Measurements from ENCODE around the gene DDX10. TPM values are rescaled to one million over a fixed set of nuclear protein-coding genes. Genes with fewer than 3 reads are reported as not detected.
"Not testable (repeated sequence)": the region's sequence is repeated elsewhere in the genome, so short reads cannot be mapped to it uniquely, and the experiment has no call there.

DDX10 gene
- total RNA-seq, 1 donor from 2014 or later, result 27.7 TPM

DNA sequence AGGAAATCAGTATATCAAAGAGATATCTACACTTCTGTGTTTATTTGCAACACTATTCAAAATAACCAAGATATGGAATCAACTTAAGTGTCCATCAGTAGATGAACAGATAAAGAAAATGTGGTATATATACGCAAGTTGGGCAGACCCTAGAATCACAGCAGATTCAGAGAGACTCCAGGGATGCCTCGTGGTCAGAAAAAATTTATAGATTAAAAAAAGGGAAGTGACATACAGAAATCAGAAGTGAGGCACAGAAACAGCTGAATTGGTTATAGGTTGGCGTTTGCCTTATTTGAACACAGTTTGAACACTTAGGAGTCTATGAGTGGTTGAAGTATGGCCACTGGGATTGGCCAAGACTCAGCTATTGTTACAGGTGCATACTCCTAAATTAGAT, 10.8 kb upstream of the DDX10 start:
- not testable (repeated sequence) for DNase-seq (ENCODE audit: low spot score)

DNA sequence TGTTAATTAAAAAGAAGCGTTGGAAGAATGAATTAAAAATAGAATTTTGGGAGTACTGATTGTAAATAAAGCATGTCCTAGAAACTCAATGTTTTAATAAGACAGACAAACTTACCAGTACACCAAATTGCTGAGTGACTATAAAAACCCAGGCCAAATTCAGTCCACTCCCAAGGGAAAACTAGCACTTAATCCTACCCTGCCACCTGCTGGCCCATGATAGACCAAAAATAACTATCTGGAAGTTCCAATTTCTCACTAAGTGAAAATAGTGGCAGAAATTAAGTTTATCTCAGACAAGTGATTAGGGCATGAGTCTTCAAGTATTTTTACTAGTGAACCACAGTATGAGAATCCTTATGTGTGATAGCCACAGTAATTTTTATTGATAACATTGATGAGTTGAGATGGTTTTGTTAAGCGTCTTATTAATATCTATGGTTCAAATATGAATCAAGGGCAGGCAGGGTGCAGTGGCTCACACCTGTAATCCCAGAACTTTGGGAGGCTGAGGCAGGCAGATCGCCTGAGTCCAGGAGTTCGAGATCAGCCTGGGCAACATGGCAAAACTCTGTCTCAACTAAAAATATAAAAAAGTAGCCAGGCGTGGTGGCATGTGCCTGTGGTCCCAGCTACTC, 9.8 kb upstream of the DDX10 start:
- DNase-seq (ENCODE audit: low spot score), result no peak

DNA sequence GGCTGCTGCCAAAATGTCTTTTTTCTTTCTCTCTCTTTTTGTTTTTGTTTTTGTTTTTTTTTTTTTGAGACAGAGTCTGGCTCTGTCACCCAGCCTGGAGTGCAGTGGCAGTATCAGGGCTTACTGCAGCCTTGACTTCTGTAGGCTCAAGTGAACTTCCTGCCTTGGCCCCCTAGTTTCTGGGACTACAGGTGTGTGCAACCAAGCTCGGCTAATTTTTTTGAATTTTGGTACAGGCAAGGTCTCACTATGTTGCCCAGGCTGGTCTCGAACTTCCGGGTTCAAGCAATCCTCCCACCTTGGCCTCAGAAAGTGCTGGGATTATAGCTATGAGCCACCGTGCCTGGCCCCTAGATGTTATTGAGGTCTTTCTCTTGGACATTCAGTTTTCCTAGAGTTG, 2.2 kb upstream of the DDX10 start:
- no peak for DNase-seq (ENCODE audit: low spot score)

DNA sequence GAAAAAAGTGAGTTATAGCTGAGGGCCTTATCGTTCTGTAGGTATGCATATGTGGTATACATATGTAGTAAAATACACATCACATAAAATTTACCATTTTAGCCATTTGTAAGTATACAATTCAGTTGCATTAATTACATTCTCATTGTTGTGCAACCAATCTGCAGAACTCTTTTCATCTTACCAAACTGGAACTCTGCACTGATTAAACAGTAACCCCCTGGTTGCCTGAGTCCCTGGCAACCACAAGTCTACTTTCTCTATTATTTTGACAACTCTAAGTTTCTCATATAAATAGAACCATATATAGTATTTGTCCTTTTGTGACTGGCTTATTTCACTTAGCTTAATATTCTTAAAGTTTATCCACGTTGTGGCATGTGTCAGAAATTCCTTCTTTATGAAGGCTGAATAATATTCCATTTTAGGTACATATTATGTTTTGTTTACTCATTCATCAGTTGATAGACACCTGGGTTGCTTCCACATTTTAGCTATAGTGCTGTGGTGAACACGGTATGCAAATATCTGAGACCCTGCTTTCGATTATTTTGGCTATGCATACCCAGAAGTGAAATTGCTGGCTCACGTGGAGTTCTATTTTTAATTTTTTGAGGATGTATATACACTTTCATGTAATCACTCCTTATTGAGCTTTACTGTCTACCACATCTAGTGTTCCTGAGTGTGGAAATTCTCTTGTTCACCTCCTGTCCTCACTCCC, 1.6 kb upstream of the DDX10 start:
- DNase-seq (ENCODE audit: low spot score), result no peak

DNA sequence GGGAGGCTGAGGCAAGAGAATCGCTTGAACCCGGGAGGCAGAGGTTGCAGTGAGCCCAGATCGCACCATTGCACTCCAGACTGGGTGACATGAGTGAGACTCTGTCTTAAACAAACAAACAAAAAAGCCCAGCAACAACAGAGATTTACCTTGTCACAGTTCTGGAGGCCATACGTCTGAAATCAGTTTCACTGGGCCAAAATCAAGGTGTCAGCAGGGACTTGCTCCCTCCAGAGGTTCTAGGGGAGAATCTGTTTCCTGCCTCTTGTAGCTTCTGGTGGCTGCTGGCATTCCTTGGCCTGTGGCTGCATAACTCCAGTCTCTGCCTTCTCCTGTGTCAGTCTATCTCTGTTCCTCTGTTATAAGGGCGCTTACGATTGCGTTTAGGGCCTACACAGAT, 1.5 kb downstream of the DDX10 start:
- DNase-seq (ENCODE audit: low spot score), result no peak

DNA sequence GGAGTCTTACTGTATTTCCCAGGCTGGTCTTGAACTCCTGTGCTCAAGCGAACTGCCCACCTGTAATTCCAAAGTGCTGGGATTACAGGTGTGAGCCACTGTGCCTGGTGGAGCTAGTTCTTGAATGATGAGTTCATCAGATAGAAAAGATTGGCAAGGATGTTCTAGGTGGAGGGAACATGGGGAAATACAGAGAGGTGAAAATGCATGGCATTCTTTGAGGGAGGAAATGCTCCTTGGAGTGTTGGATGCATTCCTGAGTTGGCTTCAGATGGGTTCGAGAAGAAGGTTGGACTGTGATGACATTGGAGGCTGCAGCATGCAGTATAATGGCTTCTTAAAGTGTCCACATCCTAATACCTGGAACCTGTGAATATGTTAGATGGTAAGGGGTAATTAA, 4.4 kb downstream of the DDX10 start:
- DNase-seq (ENCODE audit: low spot score), result no peak

DNA sequence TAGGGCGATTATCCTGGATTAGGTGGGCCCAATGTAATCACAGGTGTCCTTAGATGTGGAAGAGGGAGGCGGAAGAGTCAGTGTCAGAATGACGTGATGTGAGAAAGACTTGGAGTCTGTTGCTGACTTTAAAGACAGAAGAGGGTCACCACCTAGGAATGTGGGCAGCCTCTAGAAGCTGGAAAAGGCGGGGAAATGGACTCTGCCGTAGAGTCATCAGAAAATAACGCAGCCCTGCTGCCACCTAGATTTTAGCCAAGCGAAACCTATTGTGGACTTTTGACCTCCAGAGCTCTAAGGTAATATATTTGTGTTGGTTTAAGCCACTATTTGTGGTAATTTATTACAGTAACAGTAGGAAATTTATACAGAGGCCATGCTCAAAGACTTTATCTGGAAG, 4.8 kb downstream of the DDX10 start:
- no peak for DNase-seq (ENCODE audit: low spot score)

DNA sequence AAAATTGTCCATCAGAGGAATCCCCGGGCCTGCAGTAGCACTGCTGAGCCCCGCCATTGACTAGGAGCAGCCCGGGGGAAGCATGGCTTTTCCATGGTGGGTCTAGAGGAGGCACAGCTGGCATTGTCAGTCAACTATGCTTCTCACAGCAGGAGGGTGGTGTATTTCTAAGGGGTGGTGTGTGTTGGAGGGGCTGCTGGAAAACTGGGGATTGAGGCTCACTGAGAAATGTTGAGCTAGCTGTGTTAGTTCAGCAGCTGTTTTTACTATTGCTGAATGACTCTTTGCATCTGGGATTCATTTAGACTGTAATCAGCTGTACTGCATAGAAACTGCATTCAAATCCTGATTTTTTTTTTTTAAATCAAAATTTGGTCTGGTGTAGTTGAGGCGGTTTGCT, 5.6 kb downstream of the DDX10 start:
- no peak for DNase-seq (ENCODE audit: low spot score)

DNA sequence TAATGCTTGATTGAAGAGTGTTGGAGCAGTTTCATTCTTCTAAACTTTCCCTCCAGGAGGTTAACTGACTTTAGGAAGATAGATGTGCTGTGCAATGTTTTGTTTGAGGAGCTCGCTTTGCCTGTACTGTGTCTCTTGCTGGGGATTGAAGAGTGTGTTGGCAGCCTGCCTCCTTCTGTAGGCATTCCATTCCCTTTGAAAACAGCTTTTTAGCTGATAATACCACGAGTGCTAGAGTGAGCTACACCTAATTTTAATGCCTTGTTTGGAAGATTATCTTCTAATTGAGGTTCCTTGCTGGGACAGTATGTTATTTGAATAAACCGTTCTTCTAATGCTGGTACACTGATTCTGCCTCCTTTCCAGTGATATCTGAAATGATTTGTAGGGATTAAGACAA, 7.2 kb downstream of the DDX10 start:
- DNase-seq (ENCODE audit: low spot score), result no peak

DNA sequence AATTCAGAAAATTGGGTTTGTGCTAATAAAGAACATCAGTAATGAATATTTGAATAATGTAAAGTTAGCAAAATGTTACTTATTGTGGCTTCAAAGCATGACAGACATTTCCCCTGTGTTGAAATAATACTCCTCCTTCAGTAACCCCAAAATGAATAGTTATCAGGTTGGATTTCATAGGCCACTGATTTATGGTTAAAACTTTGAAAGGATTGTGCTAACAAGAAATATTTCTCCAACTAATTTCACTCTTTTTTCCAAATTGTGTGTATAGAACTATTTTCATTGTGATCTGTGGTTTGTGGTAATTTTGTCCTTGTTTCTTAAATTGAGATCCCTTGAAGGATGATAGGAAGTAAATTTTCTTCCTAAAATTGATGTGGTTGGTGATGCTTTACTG, 7.9 kb downstream of the DDX10 start:
- no peak for DNase-seq (ENCODE audit: low spot score)

DNA sequence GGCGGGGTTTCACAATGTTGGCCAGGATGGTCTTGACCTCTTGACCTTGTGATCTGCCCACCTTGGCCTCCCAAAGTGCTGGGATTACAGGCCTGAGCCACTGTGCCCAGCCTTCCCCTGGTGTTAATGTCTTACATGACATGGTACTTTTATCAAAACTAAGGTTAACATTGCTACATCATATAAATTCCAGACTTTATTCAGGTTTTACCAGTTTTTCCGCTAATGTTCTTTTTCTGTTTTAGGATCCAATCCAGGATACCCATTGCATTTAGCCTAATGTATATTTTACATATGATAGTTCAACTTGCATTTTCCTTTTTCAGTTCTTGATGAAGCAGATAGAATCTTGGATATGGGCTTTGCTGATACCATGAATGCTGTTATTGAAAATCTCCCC, 14.2 kb downstream of the DDX10 start:
- no peak for DNase-seq (ENCODE audit: low spot score)

DNA sequence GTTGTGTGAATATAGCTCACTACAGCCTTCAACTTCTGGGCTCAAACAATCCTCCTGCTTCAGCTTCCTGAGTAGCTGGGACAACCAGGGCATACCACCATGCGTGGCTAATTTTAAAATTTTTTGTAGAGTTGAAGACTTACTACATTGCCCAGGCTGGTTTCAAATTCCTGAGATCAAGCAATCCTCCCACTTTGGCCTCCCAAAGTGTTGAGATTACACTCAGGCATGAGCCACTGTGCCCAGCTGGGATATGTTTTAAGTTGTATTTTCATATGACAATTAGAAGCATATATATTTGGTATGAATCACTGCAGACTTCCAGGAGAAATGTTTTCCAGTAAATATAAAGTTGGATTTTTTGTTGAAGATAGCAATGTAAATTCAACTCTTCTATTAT, 15.4 kb downstream of the DDX10 start:
- no peak for DNase-seq (ENCODE audit: low spot score)

DNA sequence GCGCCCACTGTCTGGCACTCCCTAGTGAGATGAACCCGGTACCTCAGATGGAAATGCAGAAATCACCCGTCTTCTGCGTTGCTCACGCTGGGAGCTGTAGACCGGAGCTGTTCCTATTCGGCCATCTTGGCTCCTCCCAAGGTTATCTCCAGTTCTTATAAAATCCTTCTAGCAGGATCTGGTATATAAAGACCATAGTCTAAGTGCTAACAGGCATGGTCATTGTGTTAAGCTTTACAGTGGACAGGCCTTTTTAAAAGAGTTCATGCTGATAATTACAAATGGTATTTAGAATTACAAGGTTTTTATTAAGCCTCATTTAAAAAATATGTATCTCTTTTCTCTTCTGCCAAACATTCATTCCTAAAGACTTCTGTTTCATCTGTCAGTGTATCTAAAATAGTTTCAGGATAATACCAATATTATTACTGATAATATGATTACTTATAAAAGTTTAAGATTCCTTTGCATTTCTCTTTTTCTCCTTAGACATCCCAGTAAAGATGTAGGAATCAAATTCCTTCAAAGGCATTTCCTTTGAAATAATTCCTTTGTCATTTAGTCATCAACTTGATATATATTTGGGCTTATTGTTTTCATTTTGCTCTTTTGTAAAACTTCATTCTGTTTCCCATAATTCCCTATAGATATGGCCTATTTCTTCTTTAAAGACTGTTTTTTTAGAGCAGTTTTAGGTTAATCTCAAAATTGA, 20.7 kb downstream of the DDX10 start:
- DNase-seq (ENCODE audit: low spot score), result no peak

DNA sequence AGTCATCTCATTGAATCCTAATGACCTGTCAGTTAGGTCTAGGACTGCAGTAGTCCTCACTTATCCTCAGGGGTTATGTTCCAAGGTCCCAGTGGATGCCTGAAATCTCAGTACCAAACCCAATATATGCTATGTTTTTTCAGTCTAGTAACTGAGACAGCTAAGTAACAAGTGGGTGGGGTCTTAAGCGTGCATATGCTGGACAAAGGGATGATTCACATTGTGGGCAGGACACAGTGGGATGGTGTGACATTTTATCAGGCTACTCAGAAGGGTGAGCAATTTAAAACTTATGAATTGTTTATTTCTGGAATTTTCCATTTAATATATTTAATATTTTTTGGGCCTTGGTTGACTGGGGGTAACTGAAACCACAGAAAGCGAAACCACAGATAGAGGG, 29.0 kb downstream of the DDX10 start:
- DNase-seq (ENCODE audit: low spot score), result no peak

DNA sequence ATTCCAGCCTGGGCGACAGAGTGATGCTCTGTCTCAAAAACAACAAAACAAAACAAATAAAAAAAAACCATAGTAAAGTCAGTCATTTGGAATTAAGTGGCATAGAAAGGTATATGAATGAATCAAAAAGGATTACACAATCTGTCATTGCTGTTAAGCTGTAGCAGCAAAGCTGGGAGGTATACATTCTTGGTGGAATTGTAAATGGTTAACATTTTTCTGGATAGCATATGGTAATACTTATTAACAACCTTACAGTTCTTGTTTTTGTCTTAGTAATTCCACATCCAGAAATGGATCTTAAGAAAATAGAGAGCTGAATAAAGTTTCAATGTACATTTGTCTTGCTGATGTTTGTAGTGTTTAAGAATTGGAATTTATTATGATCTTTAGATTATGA, 30.0 kb downstream of the DDX10 start:
- no peak for DNase-seq (ENCODE audit: low spot score)

DNA sequence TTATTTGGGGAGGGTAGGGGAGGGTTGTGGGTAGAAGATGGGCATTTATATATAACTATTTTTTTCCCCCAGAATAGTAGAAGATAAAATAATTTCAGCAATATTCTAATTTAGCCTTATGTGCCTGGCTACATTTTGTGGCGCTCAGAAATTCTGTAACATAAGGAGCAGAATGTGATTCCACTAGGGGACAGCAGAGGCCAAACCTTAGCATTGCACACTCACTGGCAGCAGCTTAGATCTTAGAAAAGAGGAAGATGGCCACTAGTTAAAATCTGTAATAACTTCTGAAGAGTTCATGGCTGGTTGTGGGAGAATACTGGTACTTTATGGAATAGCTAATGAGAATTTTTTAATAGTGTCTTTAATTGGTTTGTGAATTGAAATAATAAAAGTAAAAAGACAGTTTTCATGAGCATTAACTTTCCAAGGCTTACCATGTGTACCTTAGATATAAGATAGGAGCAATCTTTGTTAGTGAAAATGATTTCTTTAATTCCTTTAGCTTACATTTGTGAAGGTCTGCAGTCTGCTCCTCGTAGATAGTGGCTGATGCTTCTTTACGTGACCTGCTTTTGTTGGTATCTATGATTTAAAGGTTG, 33.1 kb downstream of the DDX10 start:
- DNase-seq (ENCODE audit: low spot score), result no peak

DNA sequence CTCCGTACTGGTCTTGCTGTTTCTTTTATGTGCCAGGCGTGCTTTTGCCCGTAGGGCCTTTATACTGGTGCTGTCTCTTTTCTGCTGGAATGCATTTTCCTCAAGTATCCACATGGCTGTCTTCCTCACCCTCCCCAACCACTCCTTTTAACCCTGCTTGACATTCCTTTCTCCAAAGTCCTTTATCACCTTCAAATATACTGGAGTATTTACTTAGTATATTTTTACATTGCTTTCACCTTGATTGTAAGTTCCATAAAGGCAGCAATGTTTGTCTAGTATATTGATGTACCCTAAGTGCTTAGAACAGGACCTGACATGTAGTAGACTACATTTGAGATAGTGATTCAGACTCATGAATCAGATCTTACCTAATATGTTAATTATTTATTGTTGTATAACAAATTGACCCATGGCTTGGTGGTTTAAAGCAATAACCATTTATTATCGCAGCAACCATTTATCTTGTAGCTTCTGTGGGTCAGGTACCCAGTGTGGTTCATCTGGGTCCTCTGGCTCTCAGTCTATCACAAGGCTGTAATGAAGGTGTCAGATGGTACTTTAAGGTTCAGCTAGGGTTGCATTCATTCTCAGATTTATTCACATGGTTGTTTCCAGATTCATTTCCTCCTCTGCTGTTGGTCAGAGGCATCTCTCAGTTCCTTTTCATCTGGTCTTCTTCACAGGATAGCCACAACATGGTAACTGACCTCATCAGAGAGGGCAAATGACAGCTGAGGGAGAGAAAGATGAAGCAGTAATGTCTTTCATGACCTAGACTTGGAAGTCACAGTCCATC, 34.2 kb downstream of the DDX10 start:
- no peak for DNase-seq (ENCODE audit: low spot score)

DNA sequence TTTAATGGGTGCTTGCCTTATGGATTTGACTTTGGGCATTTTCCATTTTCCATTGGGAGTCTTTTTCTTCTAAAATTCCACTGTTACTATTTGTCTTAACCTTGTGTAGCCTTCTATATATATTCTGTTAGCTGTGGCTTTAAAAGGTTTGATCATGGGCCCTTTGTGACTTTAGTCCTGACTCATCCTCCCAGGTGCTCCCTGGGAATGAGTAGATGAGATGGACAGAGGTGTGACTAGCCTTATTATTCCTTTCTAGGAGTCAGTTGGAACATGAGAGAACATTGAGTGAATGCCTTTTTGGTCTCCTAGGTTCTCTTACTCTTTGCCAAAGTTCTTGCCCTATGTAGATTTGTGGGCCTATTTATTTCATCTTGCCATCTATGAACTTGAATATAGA, 39.0 kb downstream of the DDX10 start:
- no peak for DNase-seq (ENCODE audit: low spot score)

DNA sequence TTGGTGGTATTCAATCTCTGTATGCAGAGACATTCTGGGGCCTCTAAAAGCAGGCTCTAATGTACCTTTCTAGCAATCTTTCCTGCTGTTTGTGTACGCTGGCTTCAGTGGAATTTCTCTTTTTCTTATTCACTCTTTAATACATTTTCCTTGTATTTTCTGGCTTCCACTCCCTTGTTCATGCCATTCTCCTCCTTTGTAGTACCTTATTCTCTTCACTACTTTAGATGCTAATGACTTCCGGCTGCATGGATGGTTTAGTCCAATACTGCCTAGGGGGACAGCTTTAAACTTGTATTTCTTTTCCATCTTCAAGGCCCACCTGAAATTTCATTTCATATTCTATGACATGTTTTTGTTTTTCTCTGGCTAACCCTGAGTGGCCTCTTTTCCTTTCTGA, 40.2 kb downstream of the DDX10 start:
- no peak for DNase-seq (ENCODE audit: low spot score)

DNA sequence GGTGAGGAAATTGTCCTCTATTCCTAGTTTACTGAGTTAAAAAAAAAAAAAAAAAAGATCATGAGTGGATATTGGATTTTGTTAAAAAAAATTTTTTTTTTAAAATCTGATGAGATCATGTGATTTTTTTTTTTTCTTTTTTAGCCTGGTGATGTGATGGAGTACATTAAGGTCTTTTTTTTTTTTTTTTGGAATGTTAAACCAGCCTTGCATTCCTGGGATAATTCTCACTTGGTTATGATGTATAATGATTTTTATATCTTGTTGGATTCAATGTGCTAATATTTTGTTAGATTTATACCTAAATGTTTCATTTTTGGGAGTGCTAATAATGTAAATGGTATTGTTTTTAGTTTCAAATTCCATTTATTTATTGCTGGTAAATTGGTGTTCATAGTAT, 43.3 kb downstream of the DDX10 start:
- DNase-seq (ENCODE audit: low spot score), result no peak

DNA sequence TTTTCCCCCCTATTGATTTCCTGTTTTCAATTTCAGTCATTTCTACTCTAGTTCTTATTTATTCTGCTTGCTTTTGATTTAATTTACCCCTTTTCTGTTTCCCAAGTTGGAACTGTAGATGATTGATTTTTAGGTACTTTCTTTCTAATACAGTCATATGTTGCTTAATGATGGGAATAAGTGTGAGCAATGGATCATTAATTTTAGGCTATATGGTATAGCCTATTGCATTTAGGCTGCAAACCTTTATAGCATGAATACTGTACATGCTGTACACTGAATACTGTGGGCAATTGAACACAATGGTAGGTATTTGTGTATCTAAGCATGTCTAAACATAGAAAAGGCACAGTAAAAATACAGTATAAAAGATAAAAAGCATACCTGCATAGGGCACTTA, 44.9 kb downstream of the DDX10 start:
- no peak for DNase-seq (ENCODE audit: low spot score)

All from mesenteric fat pad (tissue), 1 donor.